ENCODE data around the gene SUPT20HL1.
"Not testable (repeated sequence)": the region's sequence is repeated elsewhere in the genome, so short reads cannot be mapped to it uniquely, and the experiment has no call there.

SUPT20HL1 gene

DNA sequence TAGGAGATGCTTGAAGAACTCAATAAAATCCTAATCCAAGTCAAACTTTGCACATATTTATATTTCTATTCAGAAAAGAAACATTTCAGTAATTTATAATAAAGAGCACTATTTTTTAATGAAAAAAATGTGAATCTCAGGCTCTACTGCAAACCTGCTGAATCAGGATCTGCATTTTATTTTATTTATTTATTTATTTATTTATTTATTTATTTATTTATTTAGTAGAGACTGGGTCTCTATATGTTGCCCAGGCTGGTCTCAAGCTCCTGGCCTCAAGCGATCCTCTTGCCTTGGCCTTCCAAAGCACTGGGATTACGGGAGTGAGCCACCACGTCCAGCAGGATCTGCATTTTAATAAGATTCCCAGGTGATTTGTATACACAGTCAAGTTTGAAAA lies 16.0 kb downstream of the SUPT20HL1 start:
- no peak for FAIRE-seq
- DNase-seq (ENCODE audit: insufficient read length, low spot score), result no peak
- TF ChIP-seq CTCF (IDR thresholded peaks at IDR 0.05; ENCODE audit: insufficient read depth, missing control alignments), result no peak

DNA sequence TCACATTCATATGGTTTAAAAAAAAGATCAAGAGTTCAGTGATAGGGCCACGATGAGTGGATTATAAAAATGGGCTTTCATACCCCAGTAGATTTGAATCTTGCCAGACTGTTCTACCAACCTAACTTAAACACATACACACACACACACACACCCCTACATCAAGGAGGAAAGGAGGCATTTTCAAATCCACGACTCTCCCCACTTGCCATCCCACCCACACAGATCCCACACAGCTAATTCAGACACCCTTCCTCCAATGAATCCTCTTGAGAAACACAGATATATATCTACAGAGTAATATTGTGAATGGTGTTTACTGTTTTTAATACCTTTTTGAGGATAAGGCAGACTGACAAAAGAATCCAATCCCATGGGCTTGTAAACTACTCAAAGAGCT lies 16.8 kb downstream of the SUPT20HL1 start:
- DNase-seq (ENCODE audit: insufficient read length, low spot score) (no peak), FAIRE-seq (no peak)
- no peak for TF ChIP-seq CTCF (IDR thresholded peaks at IDR 0.05; ENCODE audit: insufficient read depth, missing control alignments)

DNA sequence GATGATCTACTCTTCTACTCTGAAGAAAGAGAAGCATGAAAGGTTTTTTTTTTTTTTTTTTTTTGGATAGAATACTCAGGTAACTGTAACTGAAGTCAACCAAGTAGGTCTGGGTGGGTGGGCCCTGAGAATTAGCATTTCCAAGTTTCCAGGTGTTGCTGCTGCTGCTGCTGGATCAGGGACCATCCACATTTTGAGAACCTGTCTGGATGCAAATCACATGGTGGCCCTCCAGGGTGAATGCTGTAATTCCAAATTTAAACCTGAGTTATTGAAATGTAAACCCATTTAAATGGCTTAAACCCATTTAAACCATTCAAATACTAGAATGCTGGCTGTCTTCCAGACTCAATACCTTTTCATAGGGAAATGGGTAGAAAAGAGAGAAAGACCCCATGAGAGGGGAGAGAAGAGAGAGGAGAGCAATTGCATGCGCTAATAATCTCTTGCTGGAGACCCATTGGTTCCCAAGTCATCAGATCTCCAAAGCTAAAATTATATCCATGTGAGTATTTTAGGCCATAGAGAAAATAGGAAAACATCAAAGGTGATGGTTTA lies 17.6 kb downstream of the SUPT20HL1 start:
- FAIRE-seq (no peak), DNase-seq (ENCODE audit: insufficient read length, low spot score) (no peak)
- no peak for TF ChIP-seq CTCF (IDR thresholded peaks at IDR 0.05; ENCODE audit: insufficient read depth, missing control alignments)

DNA sequence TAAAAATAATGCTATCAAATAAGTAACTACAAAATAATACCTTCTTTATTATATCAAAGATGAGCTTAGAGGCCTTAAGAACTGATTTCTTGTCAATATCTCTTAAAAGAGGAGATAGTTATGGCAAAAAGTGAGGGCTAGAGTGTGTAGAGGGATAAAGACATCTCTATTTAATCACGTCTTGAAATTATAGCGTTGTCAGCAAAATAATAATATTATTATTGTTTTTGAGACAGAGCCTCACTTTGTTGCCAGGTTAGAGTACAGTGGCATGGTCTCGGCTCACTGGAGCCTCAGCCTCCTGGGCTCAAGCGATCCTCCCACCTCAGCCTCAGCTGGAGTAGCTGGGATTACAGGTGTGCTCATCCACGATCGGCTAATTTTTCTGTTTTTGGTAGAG lies 18.3 kb downstream of the SUPT20HL1 start:
- DNase-seq (ENCODE audit: insufficient read length, low spot score) (no peak), FAIRE-seq (no peak)

GRCh38 chrX:24380262-24381187 lies 20.1 kb downstream of the SUPT20HL1 start:
- no peak for TF ChIP-seq CTCF (IDR thresholded peaks at IDR 0.05; ENCODE audit: insufficient read depth, missing control alignments)
- no peak for FAIRE-seq
- DNase-seq (ENCODE audit: insufficient read length, low spot score), result no peak

More for the DNA sequence above, 18.3 kb downstream of the SUPT20HL1 start:
- no peak for TF ChIP-seq CTCF (IDR thresholded peaks at IDR 0.05; ENCODE audit: insufficient read depth, missing control alignments)

GRCh38 chrX:24382315-24382714 lies 21.9 kb downstream of the SUPT20HL1 start:
- FAIRE-seq; DNase-seq (ENCODE audit: insufficient read length, low spot score): not testable (repeated sequence)

GRCh38 chrX:24387724-24388123 lies 27.3 kb downstream of the SUPT20HL1 start:
- FAIRE-seq, result no peak
- no peak for DNase-seq (ENCODE audit: insufficient read length, low spot score)
- no peak for TF ChIP-seq CTCF (IDR thresholded peaks at IDR 0.05; ENCODE audit: insufficient read depth, missing control alignments)

Data from D721Med (cell line).